ENCODE data around the gene EEPD1.

GRCh38 chr7:36279926-36280315 lies 126.9 kb downstream of the EEPD1 start:
- TF ChIP-seq EZH2 (IDR thresholded peaks at IDR 0.05) (no peak), POLR2AphosphoS5 (IDR thresholded peaks at IDR 0.05; ENCODE audit: borderline replicate concordance, low read depth, low read length) (no peak)

Measured in SK-N-MC (cell line).